Astrocyte (in vitro differentiated cells and primary cell): ENCODE results near the gene AZI2. TPM values are rescaled to one million over a fixed set of nuclear protein-coding genes. Genes with fewer than 3 reads are reported as not detected.

Source experiments
- DNase-seq: peaks from one replicate; pipeline ENCODE4 v3.0.0-alpha.2; 2010; ENCODE audit warnings: low read depth
- FAIRE-seq: peaks from 2 replicates; lab custom pipeline; 2011; peaks lifted over from hg19 to GRCh38; lab: Jason Lieb, UNC
- H2AFZ ChIP-seq: 2 replicates; pipeline ENCODE4 v1.6.0; 2012; ENCODE audit warnings: low read depth, low read length, inconsistent platforms
- H3K27ac ChIP-seq: 2 replicates; pipeline ENCODE4 v1.5.1; 2011; ENCODE audit warnings: low read depth, low read length, inconsistent platforms
- H3K27me3 ChIP-seq: 2 replicates; pipeline ENCODE4 v1.6.0; 2011; ENCODE audit warnings: low read length, inconsistent platforms; ENCODE audit not compliant: insufficient read depth
- H3K36me3 ChIP-seq: 2 replicates; pipeline ENCODE4 v1.5.1; 2011; ENCODE audit warnings: low read length, inconsistent platforms; ENCODE audit not compliant: insufficient read depth
- H3K4me1 ChIP-seq: 2 replicates; pipeline ENCODE4 v1.5.1; 2011; ENCODE audit warnings: low read length, inconsistent platforms; ENCODE audit not compliant: insufficient read depth
- H3K4me2 ChIP-seq: 2 replicates; pipeline ENCODE4 v1.6.0; 2012; ENCODE audit warnings: low read length, inconsistent platforms
- H3K4me3 ChIP-seq: 2 replicates; pipeline ENCODE4 v1.5.1; 2011; ENCODE audit warnings: low read depth, mild to moderate bottlenecking, low read length, inconsistent platforms; ENCODE audit not compliant: insufficient read depth
- H3K79me2 ChIP-seq: 2 replicates; pipeline ENCODE4 v1.6.0; 2012; ENCODE audit warnings: mild to moderate bottlenecking, low read length, inconsistent platforms; ENCODE audit not compliant: insufficient read depth
- H3K9ac ChIP-seq: 2 replicates; pipeline ENCODE4 v1.6.0; 2012; ENCODE audit warnings: mild to moderate bottlenecking, low read length, inconsistent platforms
- H3K9me3 ChIP-seq: 2 replicates; pipeline ENCODE4 v1.5.1; 2012; ENCODE audit warnings: low read depth, mild to moderate bottlenecking, low read length, inconsistent platforms; ENCODE audit not compliant: insufficient read depth
- H4K20me1 ChIP-seq: 2 replicates; pipeline ENCODE4 v1.6.0; 2012; ENCODE audit warnings: low read length, inconsistent platforms; ENCODE audit not compliant: insufficient read depth
- H3K27ac Mint-ChIP-seq: one replicate; pipeline ENCODE4 v1.8.0; 2021; ENCODE audit warnings: mild to moderate bottlenecking, mixed read lengths; ENCODE audit not compliant: unreplicated experiment
- H3K27me3 Mint-ChIP-seq: one replicate; pipeline ENCODE4 v1.8.0; 2021; ENCODE audit warnings: low read depth, mixed read lengths; ENCODE audit not compliant: unreplicated experiment
- H3K36me3 Mint-ChIP-seq: one replicate; pipeline ENCODE4 v1.8.0; 2021; ENCODE audit warnings: low read depth, mixed read lengths; ENCODE audit not compliant: unreplicated experiment
- H3K4me1 Mint-ChIP-seq: one replicate; pipeline ENCODE4 v1.8.0; 2021; ENCODE audit warnings: low read depth, mixed read lengths; ENCODE audit not compliant: unreplicated experiment
- H3K4me3 Mint-ChIP-seq: one replicate; pipeline ENCODE4 v1.8.0; 2021; ENCODE audit warnings: mild to moderate bottlenecking, moderate library complexity, mixed read lengths; ENCODE audit not compliant: unreplicated experiment
- H3K9me3 Mint-ChIP-seq: one replicate; pipeline ENCODE4 v1.8.0; 2021; ENCODE audit warnings: mild to moderate bottlenecking, mixed read lengths; ENCODE audit not compliant: unreplicated experiment
- EZH2 ChIP-seq: IDR thresholded peaks from 2 replicates; pipeline ENCODE4 v1.6.1; 2012; ENCODE audit warnings: mild to moderate bottlenecking, low read length, inconsistent platforms; ENCODE audit not compliant: insufficient read depth
- total RNA-seq: library from RNA; stranded (reverse); gene quantifications from 2 replicates; pipeline ENCODE4 v1.2.1, GENCODE V29; 2021
- TF ChIP-seq, protein P1 (sequence below): IDR thresholded peaks from 2 replicates; pipeline ENCODE4 v1.5.1; 2011; ENCODE audit warnings: low read depth, mild to moderate bottlenecking, inconsistent platforms, low read length, moderate library complexity; ENCODE audit not compliant: insufficient read depth

Gene AZI2
- total RNA-seq, 1 donor from 2014 or later: 99.1 TPM

DNA sequence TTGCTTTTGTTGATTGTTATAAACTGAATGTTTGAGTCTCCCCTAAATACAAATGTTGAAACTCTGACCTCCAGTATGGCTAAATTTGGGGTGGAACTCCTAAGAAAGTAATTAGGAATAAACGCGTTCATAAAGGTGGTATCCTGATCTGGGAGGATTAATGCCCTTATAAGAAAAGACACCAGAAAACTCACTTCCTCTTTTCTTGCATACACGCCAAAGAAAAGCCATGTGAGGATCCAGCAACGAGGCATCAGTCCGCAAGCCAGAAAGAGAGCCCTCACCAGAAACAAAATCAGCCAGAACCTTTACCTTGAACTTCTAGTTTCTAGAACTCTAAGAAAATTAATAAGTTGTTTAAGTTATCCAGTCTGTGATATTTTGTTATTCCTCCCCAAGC lies 37.4 kb upstream of the AZI2 start:
- H3K36me3 ChIP-seq: no peaks in the 10 kb centered on the region
- Mint-ChIP-seq H3K36me3 (no peaks in the 10 kb centered on the region), H3K4me3 (no peak overlapping the region), H3K4me1 (no peaks in the 10 kb centered on the region), H3K27ac (no peak overlapping the region), H3K27me3 (no peaks in the 10 kb centered on the region), H3K9me3 (no peaks in the 10 kb centered on the region)
- no peaks in the 10 kb centered on the region for H4K20me1 ChIP-seq
- H3K4me3 ChIP-seq: no peak overlapping the region
- no peak for TF ChIP-seq EZH2
- no peaks in the 10 kb centered on the region for H3K27me3 ChIP-seq
- H3K9ac ChIP-seq: no peak overlapping the region
- H3K79me2 ChIP-seq: no peaks in the 10 kb centered on the region
- no peak overlapping the region for H3K4me2 ChIP-seq
- H3K4me1 ChIP-seq: no peaks in the 10 kb centered on the region
- DNase-seq (no peak), FAIRE-seq (no peak)
- no peak overlapping the region for H3K27ac ChIP-seq
- no peaks in the 10 kb centered on the region for H3K9me3 ChIP-seq
- no peak overlapping the region for H2AFZ ChIP-seq

DNA sequence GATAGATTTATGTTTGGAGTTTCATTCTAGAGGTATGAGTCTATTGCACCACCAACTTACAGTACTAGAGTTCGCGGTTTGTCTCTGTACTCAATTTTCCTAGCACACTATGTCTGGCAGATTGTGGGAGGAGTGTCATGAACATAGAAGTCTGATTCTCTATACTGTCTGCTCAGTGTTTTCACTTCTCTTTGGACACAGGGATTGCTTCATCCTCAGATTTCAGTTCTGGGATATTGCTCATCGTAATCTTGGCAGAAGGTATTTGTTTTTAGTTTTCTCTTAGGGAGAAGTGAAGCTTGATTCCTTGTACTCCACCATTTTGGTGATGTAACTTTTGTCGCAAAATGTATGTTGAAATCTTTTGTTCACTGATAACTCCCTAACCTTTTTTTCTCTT lies 27.8 kb upstream of the AZI2 start:
- DNase-seq: peak; percentile 39
- no peak overlapping the region for H3K27ac ChIP-seq
- H3K9ac ChIP-seq: no peak overlapping the region

DNA sequence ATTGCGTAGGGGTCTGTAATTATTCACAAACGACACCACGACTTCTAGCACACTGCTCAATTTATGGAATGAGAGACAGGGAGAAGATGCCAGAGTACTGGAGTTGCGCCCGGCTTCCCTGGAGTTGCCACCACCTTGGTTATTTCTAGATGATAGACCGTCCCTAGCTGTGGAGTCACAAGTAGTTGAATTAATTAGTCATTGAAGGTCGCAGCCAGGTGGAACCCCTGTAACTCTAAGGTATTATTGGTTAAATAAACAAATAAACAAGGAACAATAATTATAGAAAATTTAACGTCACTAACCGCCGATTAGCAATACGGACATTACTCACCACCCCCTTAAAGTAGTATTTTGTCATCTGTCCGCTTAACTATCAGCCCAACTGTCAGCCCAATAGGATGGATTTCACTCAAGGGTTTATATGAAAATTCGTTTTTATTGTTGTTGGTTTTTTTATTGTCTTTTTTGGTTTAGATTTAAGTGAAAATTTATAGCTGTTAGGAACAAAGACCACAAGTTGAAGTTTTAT lies 911 bp upstream of the AZI2 start:
- Mint-ChIP-seq H3K4me1 (peaks cover 20% of the 10 kb centered on the region), H3K36me3 (peaks cover 8% of the 10 kb centered on the region), H3K9me3 (no peaks in the 10 kb centered on the region), H3K27me3 (no peaks in the 10 kb centered on the region), H3K4me3 (peak overlapping the region; percentile 99), H3K27ac (peak overlapping the region; percentile 99)
- peaks cover 4% of the 10 kb centered on the region for H3K4me1 ChIP-seq
- DNase-seq: peak; percentile 17
- no peak for FAIRE-seq
- peaks cover 17% of the 10 kb centered on the region for H4K20me1 ChIP-seq
- H3K79me2 ChIP-seq: peaks cover 57% of the 10 kb centered on the region
- no peaks in the 10 kb centered on the region for H3K27me3 ChIP-seq
- H3K27ac ChIP-seq: peak overlapping the region; percentile 98
- H3K4me2 ChIP-seq: peak overlapping the region; percentile 96
- H3K9me3 ChIP-seq: no peaks in the 10 kb centered on the region
- peak overlapping the region; percentile 97 for H3K9ac ChIP-seq
- no peaks in the 10 kb centered on the region for H3K36me3 ChIP-seq
- peak overlapping the region; percentile 89 for H2AFZ ChIP-seq
- peak overlapping the region; percentile 93 for H3K4me3 ChIP-seq
- TF ChIP-seq, protein P1, sequence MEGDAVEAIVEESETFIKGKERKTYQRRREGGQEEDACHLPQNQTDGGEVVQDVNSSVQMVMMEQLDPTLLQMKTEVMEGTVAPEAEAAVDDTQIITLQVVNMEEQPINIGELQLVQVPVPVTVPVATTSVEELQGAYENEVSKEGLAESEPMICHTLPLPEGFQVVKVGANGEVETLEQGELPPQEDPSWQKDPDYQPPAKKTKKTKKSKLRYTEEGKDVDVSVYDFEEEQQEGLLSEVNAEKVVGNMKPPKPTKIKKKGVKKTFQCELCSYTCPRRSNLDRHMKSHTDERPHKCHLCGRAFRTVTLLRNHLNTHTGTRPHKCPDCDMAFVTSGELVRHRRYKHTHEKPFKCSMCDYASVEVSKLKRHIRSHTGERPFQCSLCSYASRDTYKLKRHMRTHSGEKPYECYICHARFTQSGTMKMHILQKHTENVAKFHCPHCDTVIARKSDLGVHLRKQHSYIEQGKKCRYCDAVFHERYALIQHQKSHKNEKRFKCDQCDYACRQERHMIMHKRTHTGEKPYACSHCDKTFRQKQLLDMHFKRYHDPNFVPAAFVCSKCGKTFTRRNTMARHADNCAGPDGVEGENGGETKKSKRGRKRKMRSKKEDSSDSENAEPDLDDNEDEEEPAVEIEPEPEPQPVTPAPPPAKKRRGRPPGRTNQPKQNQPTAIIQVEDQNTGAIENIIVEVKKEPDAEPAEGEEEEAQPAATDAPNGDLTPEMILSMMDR: peak; percentile 2
- TF ChIP-seq EZH2: no peak

More for the DNA sequence above, 27.8 kb upstream of the AZI2 start:
- Mint-ChIP-seq H3K9me3 (no peaks in the 10 kb centered on the region), H3K4me3 (no peak overlapping the region), H3K4me1 (no peaks in the 10 kb centered on the region), H3K27ac (no peak overlapping the region), H3K36me3 (no peaks in the 10 kb centered on the region), H3K27me3 (no peaks in the 10 kb centered on the region)
- no peak for FAIRE-seq
- TF ChIP-seq, protein P1: no peak
- no peak for TF ChIP-seq EZH2
- Histone ChIP-seq H3K4me2 (no peak overlapping the region), H4K20me1 (no peaks in the 10 kb centered on the region), H3K4me3 (no peak overlapping the region), H2AFZ (no peak overlapping the region), H3K79me2 (no peaks in the 10 kb centered on the region), H3K9me3 (no peaks in the 10 kb centered on the region), H3K27me3 (no peaks in the 10 kb centered on the region), H3K36me3 (no peaks in the 10 kb centered on the region), H3K4me1 (no peaks in the 10 kb centered on the region)
